ENCODE data around the gene NKRF.
"Not testable (repeated sequence)": the region's sequence is repeated elsewhere in the genome, so short reads cannot be mapped to it uniquely, and the experiment has no call there.

The NKRF gene

DNA sequence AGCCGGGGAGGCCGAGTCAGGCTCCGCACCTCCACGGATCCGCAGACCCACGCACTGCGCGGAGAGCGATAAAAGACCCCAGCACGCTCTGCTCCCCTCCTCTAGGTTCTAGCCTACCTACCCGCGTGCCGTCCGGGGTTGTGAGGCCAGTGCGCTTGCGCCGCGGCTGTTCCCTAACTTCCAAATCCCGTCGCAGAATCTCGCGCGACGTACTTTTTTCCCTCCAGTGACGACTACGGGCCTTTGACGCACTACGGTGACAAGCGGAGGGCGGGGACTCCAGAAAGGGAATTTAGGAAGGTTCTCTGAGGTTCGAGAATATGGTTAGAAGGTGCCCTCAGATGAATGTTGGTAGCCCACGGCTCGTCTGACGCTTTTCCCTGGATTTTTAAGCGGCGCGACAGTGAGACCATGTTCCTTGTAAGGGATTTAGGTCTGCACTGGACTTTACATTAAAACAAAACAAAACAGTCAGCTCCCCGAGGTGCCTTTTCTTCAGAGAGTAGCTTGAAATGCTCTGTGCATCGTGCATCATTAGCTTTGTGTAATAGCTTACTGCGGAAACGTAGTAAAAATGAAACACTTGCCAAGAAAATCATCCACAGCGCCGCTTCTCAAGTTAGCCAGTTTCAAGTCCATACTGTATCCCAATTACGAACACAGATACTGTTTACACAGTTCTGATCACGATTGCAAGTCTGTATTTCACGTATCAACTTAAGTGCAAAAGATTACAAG, at the start of gene NKRF:
NKRF (minus strand) TSS at position 145 of the 738 bp plus-strand sequence.
- peak; percentile 78 to 83 (median 79) for DNase-seq (ENCODE audit: low read depth in 3 of 3)

DNA sequence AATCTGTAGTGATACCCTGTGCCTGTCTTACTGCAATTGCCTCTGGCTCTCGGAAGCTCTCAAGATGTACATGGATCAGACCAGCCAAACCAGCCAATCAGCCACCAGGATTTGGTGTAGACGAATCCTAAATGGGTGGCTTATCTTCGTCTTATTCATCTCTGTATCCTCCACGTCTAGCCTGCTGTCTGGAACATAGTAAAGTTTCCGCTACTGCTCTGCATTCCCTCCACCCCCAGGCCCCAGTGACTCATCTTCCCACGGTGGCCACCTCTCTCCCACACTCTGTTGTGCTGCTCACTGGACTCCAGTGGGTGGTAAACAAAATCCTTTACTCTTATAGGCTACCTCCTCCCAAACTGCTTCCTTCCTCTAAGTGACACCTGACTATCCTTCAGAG, 48.9 kb upstream of the NKRF start:
- peak; percentile 44 to 61 (median 51) for DNase-seq (ENCODE audit: low read depth in 3 of 3)

DNA sequence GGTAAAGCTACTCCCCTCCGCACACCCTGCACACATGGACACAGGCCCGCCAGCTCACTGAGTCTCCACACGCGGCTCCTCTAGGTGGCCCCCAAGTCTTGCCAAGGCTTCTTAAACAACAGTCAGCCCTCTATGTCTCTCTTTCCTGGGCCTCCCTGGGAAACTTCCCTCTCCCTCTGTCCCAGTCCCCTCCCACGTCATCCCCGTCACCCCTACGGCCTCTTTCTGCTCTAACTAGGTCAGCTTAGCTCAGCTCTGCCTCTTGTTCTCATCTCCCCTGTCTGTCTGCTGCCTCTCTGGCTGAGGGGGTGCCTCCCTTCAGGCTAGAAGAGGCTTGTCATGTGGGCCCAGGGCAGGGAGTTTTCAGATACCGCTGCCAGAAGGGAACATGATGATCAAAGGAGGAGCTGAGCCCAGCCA, 47.9 kb upstream of the NKRF start:
- DNase-seq (ENCODE audit: low read depth in 3 of 3), result no peak

DNA sequence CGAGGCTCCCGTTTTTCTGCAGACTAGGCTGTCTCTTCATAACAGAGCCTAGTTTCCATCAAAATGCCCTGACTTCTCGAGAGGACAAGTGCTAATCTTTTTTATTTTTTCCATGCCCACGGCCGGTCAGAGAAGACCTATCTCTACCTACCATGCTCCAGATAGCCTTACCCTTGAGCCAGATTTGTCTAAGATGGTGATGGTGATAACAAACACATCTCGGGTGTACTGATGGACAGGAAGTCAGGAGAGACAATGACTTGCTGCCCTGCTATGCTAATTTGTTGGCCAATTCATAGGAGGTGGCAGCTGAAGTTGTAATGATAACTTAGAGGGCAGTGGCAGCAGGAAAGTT, 42.2 kb upstream of the NKRF start:
- no peak for DNase-seq (ENCODE audit: low read depth in 3 of 3)

DNA sequence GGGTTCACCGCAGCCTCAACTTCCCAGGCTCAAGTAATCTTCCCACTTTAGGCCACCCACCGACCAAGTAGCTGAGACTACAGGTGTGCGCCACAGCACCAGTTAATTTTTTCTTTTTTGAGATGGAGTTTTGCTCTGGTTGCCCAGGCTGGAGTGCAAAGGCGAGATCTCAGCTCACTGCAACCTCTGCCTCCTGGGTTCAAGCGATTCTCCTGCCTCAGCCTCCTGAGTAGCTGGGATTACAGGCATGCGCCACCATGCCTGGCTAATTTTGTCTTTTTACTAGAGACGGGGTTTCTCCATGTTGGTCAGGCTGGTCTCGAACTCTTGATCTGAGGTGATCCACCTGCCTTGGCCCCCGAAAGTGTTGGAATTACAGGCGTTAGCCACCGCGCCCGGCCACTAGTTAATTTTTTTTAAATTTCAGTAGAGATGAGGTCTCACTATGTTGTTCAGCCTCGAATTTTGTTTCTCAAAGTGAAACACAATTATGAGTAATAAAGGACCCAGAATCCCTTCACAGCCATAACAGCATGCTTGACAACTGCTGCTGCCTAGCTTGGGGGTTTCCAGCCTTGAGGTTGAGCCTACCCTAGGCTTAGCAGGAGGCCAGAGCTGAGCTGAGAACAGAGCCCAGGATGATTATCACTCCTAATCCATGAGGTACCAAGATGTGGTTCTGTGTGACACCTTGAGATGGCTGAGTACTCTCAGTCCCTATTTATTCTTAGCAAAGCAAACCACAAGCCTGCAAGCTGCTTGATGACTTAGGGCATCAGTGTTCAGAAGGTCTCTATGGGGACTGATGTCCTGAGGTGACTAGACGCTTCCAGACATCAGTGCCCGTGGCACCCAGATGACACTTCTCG, 41.6 kb upstream of the NKRF start:
- peak; percentile 32 to 65 (median 51) for DNase-seq (ENCODE audit: low read depth in 3 of 3)

DNA sequence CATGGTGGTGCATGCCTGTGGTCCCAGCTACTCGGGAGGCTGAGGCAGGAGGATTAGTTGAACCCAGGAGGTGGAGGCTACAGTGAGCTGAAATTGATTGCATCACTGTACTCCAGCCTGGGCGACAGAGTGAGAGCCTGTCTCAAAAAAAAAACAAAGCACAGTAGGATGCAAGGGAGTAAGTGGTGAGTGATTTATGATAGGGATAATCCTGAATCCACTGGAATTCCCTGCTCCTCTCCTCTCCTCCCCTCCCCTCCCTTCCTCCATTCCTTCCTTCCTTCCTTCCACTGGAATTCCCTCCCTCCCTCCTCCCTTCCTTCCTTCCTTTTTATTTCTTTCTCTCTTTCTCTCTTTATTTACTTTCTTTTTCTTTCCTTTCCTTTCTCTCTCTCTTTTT, 40.9 kb upstream of the NKRF start:
- DNase-seq (ENCODE audit: low read depth in 3 of 3), result no peak

DNA sequence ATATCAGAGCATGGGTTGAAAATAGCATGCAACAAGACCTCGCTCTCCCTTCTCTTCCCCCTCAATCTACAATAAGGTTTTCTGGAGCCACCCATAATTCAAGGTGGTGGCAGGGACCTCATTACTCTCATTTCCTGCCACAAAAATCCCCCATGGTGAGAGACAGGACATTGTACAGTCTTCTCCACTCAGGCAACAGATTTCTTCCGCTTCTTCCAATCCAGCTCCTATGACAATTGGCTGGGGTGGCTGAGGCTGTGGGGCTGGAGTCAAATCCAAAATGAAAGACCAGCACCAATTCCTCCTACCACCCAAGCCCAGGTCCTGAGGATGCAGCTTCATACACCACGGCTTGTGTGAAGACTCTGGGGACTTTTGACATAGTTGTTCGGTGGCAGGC, 40.3 kb upstream of the NKRF start:
- DNase-seq (ENCODE audit: low read depth in 3 of 3), result no peak

DNA sequence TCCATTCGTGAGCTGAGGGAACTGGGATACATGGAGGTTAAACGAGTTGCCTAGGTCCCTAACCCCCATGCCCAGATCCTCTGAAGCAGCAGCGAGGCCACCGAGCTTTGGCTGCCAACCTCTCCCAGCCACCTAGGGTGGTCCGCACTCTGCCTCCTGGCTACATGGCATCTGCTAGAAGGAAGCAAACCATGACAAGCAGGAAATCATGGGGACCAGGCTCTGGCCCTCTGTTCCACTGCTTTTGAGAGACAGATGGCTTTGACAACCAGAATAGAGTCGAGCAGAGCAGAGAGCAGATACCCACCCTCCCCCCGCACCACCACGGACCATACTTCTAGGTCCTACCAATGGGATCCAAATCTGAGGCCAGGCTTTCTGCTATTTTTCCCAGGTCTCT, 37.5 kb upstream of the NKRF start:
- no peak for DNase-seq (ENCODE audit: low read depth in 3 of 3)

DNA sequence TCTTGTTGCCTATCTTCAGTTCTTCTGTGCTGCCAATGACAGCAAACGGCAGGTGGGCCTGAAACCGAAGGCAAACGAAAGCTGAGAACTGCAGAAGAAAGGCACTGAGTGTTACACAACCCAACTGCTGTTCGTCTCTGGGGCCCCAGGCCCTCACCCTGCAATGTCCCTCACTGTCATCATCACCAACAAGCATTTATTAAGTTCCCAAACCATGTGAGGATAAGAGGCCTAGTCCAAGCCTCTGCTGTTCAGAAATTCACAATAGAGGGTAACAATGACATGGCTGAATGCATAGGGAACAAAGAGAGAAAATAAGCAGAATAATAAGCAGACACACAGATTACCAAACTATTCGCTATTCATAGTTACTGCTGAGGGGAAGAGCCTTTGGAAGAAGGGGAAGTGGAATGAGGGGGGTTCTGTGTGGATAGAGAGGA, 34.5 kb upstream of the NKRF start:
- no peak for DNase-seq (ENCODE audit: low read depth in 3 of 3)

DNA sequence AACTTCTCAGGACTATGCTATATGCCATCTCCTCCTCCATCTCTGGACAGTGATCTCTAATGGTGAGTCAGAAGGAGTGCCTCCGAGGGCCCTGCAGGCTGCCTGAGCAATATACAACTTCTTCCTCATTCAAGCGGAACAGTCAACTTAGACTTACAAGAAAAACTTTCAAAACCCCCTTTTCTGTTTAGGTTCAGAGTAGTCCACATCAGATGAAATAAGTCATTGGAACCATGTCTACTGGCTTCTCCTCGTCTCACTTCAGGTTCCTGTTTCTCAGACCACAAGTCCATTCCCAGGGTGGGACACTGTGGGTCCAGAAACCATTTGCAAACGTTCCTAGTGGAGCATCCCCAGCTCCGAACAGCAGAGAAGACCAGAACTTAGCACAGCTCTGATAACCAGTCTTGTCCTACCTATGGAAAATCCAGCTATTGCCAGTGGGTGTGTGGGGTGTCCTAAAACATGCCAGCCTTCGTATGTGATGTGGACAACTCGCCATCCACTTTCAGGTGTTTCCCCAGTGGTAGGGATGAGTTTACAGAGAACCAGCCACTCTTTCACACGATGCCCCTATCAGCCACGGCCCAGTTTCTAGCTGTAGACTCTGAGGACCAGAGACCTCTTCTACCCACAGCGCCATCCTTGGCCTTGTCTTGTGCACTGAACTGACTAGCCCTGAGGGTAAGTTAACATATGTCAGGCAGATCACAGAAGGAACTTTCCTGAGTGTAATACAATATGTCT, 32.7 kb upstream of the NKRF start:
- no peak for DNase-seq (ENCODE audit: low read depth in 3 of 3)

DNA sequence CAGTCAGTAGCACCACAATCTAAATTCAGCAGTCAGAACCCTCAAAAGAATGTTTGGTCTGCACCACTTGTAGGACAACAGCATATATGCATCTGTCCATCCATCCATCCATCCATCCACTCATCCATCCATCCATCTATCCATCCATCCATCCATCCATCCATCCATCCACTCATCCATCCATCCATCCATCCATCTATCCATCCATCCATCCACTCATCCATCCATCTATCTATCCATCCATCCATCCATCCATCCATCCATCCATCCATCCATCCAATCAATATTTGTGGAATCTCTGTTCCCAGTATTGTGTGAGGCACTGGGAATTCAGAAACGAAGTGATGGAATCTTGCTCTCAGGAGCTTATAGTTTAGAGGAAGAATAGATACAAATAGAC, 31.2 kb upstream of the NKRF start:
- DNase-seq (ENCODE audit: low read depth in 3 of 3), result not testable (repeated sequence)

DNA sequence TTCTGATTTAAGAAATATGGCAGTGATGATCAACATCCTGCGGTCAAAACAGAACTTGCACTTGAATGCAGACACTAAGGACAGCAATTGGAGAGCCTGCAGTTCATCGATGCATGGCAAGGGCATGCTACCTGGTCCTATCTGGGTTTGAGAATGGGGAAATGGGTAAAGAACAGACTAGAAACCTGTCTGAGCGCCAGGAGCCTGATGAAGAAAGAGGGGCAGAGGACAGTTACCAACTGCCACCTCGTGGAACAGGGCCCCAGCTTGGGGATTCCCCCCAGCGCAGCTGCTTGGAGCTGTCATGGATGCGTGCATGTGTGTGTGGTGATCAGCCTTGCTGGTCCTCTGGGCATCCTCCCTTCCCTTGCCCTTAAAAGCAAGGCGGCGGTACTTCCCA, 30.2 kb upstream of the NKRF start:
- DNase-seq (ENCODE audit: low read depth in 3 of 3), result no peak

DNA sequence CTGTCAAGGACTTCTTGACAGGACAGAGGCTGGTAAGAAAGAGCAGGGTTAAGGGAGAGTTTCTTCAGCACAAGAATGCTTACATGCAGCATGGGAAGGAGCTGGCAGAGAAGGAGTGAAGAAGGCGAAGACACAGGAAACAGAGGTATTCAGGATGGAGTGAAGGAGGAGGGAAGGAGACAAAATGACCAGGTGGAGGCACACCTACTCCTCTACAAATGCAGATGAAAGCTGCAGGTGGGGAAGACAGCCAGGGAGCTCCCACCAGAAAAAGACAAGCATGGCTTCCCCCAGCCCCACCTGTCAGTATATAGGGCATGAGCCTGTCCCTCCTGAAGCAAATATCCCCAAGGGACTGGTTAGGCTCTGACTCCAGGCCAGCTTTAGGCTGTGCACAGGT, 29.6 kb upstream of the NKRF start:
- DNase-seq (ENCODE audit: low read depth in 3 of 3), result no peak

DNA sequence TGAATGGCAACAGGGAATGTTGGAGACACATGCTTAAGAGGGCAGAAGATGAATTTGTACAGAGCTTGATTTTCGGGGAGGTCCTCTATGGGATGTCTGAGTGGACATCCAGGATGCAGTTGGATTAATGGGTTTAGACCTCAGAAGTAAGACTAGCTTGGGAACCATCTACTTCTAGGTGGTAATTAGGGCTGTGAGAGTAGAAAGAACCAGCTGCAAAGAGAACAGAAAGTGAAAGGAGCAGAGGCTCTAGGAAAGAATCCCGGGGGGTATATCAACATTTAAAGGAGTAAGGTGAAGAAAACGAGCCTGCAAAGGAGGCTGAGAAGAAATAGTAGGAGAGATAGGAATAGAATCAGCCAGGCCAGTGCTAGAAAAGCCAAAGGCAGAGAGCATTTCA, 29.0 kb upstream of the NKRF start:
- no peak for DNase-seq (ENCODE audit: low read depth in 3 of 3)

DNA sequence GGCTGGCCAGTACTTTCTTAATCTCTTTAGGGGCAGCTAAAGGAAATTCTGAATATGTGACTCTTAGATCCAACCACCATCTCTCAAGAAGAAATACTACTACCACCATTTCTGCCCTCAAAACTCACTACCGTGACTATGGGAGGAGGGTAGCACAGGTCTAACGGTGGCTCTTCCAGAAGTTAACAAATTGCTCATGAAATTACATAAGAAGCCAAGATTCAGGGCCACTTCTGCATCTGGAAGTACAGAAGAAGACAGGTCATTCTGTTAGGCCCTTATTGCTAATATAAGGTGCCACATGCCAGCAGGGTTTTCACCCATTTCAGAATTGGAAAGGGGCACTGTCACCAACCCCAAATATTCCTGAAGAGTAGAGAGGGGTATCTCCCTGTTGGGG, 19.6 kb upstream of the NKRF start:
- DNase-seq (ENCODE audit: low read depth in 3 of 3), result no peak

DNA sequence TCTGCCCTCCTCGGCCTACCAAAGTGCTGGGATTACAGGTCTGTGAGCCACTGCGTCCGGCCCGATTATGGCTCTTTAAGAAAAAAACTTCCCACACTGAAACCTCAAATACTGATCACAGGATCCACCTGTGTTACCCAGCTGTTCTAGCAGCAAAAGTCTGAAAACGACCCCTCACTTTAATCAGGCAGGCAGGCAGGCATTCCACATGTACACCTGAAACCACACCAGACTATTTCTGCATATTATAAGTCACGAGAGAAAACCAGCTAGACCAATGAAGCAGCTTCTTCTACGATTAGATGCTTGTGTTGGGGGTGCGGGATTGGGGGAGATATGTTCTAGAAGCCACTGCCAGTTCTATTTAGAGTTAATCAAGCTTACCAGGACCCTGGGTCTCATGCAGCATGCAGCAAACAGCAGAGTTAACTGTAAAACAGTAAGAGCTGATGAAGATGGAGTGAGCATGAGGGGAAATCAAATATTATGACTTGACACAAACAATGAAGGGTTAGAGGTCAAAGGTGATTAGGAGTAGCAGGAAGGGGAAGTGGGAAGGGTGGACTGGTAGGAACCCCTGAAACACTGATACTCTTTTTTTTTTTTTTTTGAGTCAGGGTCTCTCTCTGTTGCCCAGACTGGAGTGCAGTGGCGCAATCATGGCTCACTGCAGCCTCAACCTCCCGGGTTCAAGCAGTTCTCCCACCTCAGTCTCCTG, 18.9 kb upstream of the NKRF start:
- no peak for DNase-seq (ENCODE audit: low read depth in 3 of 3)

DNA sequence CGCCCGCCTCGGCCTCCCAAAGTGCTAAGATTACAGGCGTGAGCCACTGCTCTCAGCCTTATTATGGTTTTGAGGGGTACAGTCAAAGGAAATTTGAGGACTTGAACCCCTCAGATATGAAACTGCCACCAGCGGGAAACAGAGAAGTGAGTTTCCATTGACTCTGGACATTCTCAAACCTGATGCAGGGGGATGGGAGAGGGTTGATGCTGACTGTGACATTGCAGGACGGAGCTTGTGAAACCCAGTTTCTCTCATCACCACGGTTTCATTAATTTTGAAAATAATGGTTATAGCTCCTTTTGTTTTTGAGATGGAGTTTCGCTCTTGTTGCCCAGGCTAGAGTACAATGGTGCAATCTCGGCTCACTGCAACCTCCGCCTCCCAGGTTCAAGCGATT, 18.2 kb upstream of the NKRF start:
- no peak for DNase-seq (ENCODE audit: low read depth in 3 of 3)

DNA sequence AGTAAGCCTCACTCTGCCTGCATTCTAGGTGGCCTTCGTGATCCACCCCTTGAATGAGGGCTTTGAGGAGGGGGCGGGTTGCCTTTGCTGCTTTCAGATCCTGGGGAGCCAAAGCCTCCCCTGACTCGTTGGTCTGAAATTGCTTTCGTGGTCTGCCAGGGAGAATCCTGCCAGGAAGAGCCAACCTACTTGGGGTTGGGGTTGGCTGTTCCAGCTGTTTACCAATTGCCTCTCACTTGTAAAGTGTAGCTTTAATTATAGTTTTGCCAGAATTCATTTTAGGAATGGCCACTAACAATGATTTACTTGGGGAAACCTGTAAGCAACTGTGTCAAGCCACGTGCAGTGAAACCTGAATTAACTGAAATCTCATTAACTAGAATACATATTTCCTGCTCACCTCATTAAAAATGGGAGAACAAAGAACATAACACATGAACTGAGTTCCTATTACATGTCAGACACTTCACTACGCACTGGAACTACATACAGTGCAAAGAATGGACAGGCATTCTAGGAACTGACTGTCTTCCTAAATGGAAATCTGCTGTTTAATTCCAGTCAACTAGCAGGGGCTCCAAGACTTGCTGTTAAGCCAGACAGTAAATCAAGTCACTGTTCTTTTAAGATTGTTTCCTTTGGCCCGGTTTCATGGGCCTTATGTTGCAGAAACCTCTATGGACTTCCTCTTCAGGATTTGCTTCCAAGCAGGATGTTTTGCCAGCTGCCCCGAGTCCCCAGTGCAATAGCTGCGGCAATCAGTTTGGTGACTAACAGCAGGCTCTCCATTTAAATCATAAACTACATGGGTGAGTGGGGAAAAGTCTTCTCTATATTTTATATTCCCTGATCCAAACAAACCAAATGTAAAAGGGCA, 16.4 kb upstream of the NKRF start:
- DNase-seq (ENCODE audit: low read depth in 3 of 3), result no peak

DNA sequence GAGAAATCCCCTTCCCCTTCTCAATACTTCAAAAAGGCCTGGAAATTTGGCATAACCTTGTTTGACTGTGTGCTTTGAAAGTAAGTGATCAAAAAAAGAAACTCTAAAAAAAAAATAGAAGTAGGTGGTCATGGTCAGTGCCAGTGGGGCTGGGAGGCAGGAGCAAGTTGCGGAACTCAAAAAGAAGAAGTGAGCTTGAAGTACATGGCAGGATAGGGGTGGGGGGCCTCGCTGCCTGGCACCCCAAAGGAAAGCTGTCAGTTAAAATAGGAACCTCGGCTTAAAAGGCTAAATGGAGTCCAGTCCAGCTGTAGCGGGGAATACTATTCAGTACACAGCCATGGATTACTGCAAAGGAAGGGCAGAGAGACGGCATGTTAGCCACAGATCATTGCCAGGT, 12.2 kb upstream of the NKRF start:
- DNase-seq (ENCODE audit: low read depth in 3 of 3), result no peak

DNA sequence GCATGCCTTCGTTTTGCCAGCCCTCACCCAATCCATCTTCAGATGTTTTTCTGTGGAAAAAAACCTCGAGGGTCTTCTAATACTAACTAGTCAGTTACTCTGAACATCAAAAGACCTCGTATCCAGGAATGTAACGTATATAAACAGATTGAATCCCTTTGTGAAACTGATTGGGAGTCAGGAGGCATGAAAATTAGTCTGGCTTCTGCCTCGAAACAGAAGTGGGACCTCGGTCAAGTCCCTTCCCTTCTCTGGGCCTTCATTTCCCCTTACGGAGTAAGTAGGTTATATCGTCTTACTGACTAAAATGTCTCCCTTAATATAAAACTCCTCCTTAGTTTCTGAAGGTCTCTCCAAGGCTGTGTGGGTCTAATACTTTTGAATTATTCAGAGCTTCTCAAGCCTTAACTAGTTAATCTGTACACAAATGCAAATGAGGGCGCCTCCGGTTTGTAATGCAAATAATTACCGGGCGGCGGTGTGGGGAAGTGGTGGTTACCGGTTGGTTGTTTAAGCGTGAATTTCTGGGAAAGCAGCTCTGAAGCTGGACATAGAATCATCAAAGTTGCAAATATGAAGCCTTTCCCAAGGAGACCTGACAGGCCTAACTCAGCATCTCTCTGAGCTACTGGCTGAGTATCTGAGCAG, 11.4 kb upstream of the NKRF start:
- DNase-seq (ENCODE audit: low read depth in 3 of 3), result no peak
